Aortic smooth muscle cell (primary cell): Measurements from ENCODE around the gene PPP2CA. TPM values are rescaled to one million over a fixed set of nuclear protein-coding genes. Genes with fewer than 3 reads are reported as not detected.

Experiments
- total RNA-seq: library from RNA; depleted of rRNA; stranded (reverse); fragments of >200 nt; gene quantifications from 2 replicates; pipeline ENCODE4 v1.2.3, GENCODE V29; 2014

PPP2CA gene
- 53.2 and 57.2 TPM in 2 replicates for total RNA-seq

GRCh38 chr5:134225780-134226440 lies at the start of gene PPP2CA:
Gene PPP2CA (minus strand): TSS chr5:134226073. CDS start chr5:134225861, 212 bp downstream.

GRCh38 chr5:134176511-134177368 lies 49.1 kb downstream of the PPP2CA start, which contains the start of gene SKP1:
Gene SKP1 (minus strand): TSS chr5:134176950. CDS start chr5:134174022, 2,928 bp downstream.

Other genes starting within 250 kb of the PPP2CA start
- gene VDAC1, start 221.1 kb downstream of the PPP2CA start, total RNA-seq = 270 and 293 TPM in 2 replicates
- gene TCF7, start 111.4 kb downstream of the PPP2CA start, total RNA-seq = 1.2 and 2.8 TPM in 2 replicates
- 350 and 479 TPM in 2 replicates for gene SKP1, start 49.1 kb downstream of the PPP2CA start, total RNA-seq
- 2.1 and 2.6 TPM in 2 replicates for gene CDKL3, start 141.1 kb upstream of the PPP2CA start, total RNA-seq
- gene UBE2B, start 145.5 kb upstream of the PPP2CA start, total RNA-seq = 15.2 and 22.9 TPM in 2 replicates
- 23.7 and 31.4 TPM in 2 replicates for gene CDKN2AIPNL, start 185.8 kb upstream of the PPP2CA start, total RNA-seq